PC-3 (cell line): ENCODE data around the gene DOCK4. TPM values are rescaled to one million over a fixed set of nuclear protein-coding genes. Genes with fewer than 3 reads are reported as not detected.
A peak's percentile ranks its signal among the peaks of the same experiment; 100 is the strongest.

ENCODE experiments used
- ATAC-seq: fragments of 200-7000 bp; cut with Tn5 transposase; 2 replicates; pipeline ENCODE4 v1.9.1; 2020; ENCODE audit warnings: mild to moderate bottlenecking, moderate library complexity
- BruUV-seq: library from RNA; stranded (reverse); fragments of 400-500 nt; replicated peaks from 2 replicates; lab custom pipeline; 2021; lab: Mats Ljungman, UMichigan
- CTCF ChIA-PET: fragments of 300-600 bp; sonication (Branson Sonifier 250); formaldehyde crosslinking; loops from one replicate; lab custom pipeline; 2022; ENCODE audit warnings: antibody characterized with exemption; lab: Charles Lee
- POLR2A ChIA-PET: fragments of 300-600 bp; sonication (Branson Sonifier 250); formaldehyde crosslinking; loops from one replicate; lab custom pipeline; 2022; ENCODE audit warnings: antibody characterized with exemption; ENCODE audit not compliant: unreplicated experiment; lab: Charles Lee
- DNase-seq: peaks from one replicate; pipeline ENCODE4 v3.0.0-alpha.2; 2015
- H2AFZ ChIP-seq: fragments of 300-600 bp; sonication (generic); 2 replicates; pipeline ENCODE4 v1.6.0; 2016; ENCODE audit warnings: antibody characterized with exemption, low read length
- H3F3A ChIP-seq: fragments of 300-600 bp; sonication (generic); one replicate; pipeline ENCODE4 v1.6.0; 2017; ENCODE audit warnings: antibody characterized with exemption, low read length, control low read depth, mild to moderate bottlenecking; ENCODE audit not compliant: unreplicated experiment
- H3K27ac ChIP-seq: fragments of 300-600 bp; sonication (generic); 2 replicates; pipeline ENCODE4 v1.5.1; 2016; ENCODE audit warnings: mild to moderate bottlenecking, low read length
- H3K27me3 ChIP-seq: fragments of 300-600 bp; sonication (generic); 2 replicates; pipeline ENCODE4 v1.6.1; 2016; ENCODE audit warnings: low read length, mixed read lengths
- H3K36me3 ChIP-seq: fragments of 300-600 bp; sonication (generic); 2 replicates; pipeline ENCODE4 v1.6.1; 2016; ENCODE audit warnings: low read depth, mixed run types, low read length, mixed read lengths
- H3K4me1 ChIP-seq: fragments of 300-600 bp; sonication (generic); 2 replicates; pipeline ENCODE4 v1.5.1; 2016; ENCODE audit warnings: low read length; ENCODE audit not compliant: insufficient read depth
- H3K4me2 ChIP-seq: fragments of 300-600 bp; sonication (generic); 2 replicates; pipeline ENCODE4 v1.6.0; 2016; ENCODE audit warnings: low read length
- H3K4me3 ChIP-seq: fragments of 300-600 bp; sonication (generic); 2 replicates; pipeline ENCODE4 v1.5.1; 2016; ENCODE audit warnings: mild to moderate bottlenecking, low read length, mixed read lengths
- H3K79me2 ChIP-seq: fragments of 300-600 bp; sonication (generic); 2 replicates; pipeline ENCODE4 v1.6.1; 2017; ENCODE audit warnings: low read length, mixed read lengths
- H3K9ac ChIP-seq: fragments of 300-600 bp; sonication (generic); 2 replicates; pipeline ENCODE4 v1.6.0; 2016; ENCODE audit warnings: mild to moderate bottlenecking, low read length
- H3K9me2 ChIP-seq: fragments of 300-600 bp; sonication (generic); replicated peaks from 2 replicates; pipeline ENCODE4 v1.6.1; 2016; ENCODE audit warnings: mixed run types, low read length, mixed read lengths
- H3K9me3 ChIP-seq: fragments of 300-600 bp; sonication (generic); 2 replicates; pipeline ENCODE4 v1.6.1; 2016; ENCODE audit warnings: low read length, mixed read lengths
- H4K20me1 ChIP-seq: fragments of 300-600 bp; sonication (generic); 2 replicates; pipeline ENCODE4 v1.6.1; 2016; ENCODE audit warnings: low read length, mixed read lengths
- EZH2 ChIP-seq: fragments of 300-600 bp; sonication (generic); IDR thresholded peaks from one replicate; pipeline ENCODE4 v1.6.1; 2017; ENCODE audit warnings: antibody characterized with exemption, mild to moderate bottlenecking, low read length; ENCODE audit not compliant: unreplicated experiment
- EZH2phosphoT487 ChIP-seq: fragments of 300-600 bp; sonication (generic); IDR thresholded peaks from 2 replicates; pipeline ENCODE4 v1.6.1; 2018; ENCODE audit warnings: mild to moderate bottlenecking, antibody characterized with exemption, low read length, borderline replicate concordance
- intact Hi-C: fragments of 100-400 bp; cut with micrococcal nuclease; formaldehyde crosslinking; loops from 2 replicates; pipeline ENCODE4 v1.9.0; 2023
- total RNA-seq: library from RNA; depleted of rRNA; stranded (reverse); fragments of >200 nt; gene quantifications from 2 replicates; pipeline ENCODE4 v1.2.3, GENCODE V29; 2014
- TF ChIP-seq, protein P1 (sequence below): fragments of 300-600 bp; sonication (generic); conservative IDR thresholded peaks from 2 replicates; pipeline ENCODE4 v1.5.1; 2017; ENCODE audit warnings: antibody characterized with exemption, low read depth, mild to moderate bottlenecking, low read length

Gene DOCK4
- total RNA-seq, 1 experiment from 2014 or later, result 25.4 TPM

DNA sequence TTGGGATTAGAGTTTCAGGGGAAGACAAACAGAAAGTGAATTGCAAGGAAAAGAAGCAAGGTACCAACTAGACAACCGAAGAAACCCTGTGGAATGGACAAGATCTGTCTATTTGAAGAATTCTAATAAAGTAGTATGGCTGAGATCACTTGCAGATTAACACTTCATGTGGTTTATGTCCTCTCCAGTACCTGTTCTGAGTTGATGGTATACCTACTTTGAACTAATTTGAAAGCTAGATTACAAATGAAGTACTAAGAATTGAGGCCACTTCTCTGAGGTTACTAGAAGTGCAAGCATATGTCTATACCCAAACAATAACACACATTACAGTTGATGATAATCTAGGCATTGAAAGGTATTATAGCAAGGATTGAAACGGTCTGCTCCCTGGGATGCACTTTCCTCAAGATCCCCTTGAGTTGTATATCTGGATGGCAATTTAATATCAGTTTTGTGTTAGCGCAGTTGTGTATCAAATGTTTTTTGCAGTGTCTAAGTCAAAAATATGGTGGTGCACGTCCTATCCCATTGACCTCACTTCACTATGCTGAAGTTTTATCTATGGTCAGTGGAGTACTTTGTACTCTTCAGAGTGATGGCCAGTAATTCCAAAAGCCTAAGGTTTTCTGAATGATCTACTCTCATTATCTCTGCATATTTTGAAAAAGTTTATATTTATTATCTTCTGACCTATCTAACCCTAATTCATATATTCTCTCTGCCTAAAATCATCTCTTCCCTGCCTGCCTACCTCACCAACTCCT, 26.2 kb upstream of the DOCK4 start:
- intact Hi-C loops, result no loop called here
- Histone ChIP-seq H3K27me3 (no peaks in the 10 kb centered on the region), H4K20me1 (no peaks in the 10 kb centered on the region), H3K4me3 (no peak overlapping the region), H3K36me3 (no peaks in the 10 kb centered on the region), H3K27ac (no peak overlapping the region), H3K4me1 (peaks cover 21% of the 10 kb centered on the region), H3K9me2 (no peaks in the 10 kb centered on the region), H3F3A (no peaks in the 10 kb centered on the region), H3K9ac (no peak overlapping the region), H3K9me3 (no peaks in the 10 kb centered on the region), H3K4me2 (no peak overlapping the region), H3K79me2 (peaks cover 33% of the 10 kb centered on the region), H2AFZ (no peak overlapping the region)
- BruUV-seq, result no TSS peak
- ATAC-seq (no peak), DNase-seq (no peak)
- CTCF ChIA-PET, result no interaction called here
- POLR2A ChIA-PET, result no interaction called here
- TF ChIP-seq, protein P1, sequence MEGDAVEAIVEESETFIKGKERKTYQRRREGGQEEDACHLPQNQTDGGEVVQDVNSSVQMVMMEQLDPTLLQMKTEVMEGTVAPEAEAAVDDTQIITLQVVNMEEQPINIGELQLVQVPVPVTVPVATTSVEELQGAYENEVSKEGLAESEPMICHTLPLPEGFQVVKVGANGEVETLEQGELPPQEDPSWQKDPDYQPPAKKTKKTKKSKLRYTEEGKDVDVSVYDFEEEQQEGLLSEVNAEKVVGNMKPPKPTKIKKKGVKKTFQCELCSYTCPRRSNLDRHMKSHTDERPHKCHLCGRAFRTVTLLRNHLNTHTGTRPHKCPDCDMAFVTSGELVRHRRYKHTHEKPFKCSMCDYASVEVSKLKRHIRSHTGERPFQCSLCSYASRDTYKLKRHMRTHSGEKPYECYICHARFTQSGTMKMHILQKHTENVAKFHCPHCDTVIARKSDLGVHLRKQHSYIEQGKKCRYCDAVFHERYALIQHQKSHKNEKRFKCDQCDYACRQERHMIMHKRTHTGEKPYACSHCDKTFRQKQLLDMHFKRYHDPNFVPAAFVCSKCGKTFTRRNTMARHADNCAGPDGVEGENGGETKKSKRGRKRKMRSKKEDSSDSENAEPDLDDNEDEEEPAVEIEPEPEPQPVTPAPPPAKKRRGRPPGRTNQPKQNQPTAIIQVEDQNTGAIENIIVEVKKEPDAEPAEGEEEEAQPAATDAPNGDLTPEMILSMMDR, result no peak
- TF ChIP-seq EZH2, result no peak
- no peak for TF ChIP-seq EZH2phosphoT487

DNA sequence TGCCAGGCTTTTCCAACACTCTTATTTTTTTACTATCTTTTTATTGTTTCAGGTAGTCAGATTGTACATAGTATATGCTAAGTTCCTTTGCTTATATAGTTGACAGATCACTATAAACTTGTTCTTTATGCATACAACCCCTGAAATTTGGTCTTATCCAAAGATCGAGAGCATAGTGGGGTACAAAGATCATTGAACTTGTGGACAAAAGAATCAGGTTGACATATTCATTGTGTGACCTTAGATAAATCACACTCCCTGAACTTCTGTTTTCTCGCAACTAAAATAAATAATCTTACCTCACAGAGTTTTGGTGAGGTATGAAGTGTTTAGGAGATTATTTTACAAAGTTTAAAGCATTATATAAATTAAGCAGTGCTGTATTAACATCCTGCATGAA, 22.4 kb upstream of the DOCK4 start:
- CTCF ChIA-PET, result no interaction called here
- ATAC-seq (no peak), DNase-seq (no peak)
- no peak overlapping the region for H3K27ac ChIP-seq
- H3F3A ChIP-seq, result no peaks in the 10 kb centered on the region
- H4K20me1 ChIP-seq, result no peaks in the 10 kb centered on the region
- TF ChIP-seq, protein P1, result no peak
- TF ChIP-seq EZH2, result no peak
- TF ChIP-seq EZH2phosphoT487, result no peak
- H3K4me2 ChIP-seq, result no peak overlapping the region
- no peak overlapping the region for H3K4me3 ChIP-seq
- no peaks in the 10 kb centered on the region for H3K27me3 ChIP-seq
- BruUV-seq, result no TSS peak
- no peaks in the 10 kb centered on the region for H3K9me3 ChIP-seq
- no peak overlapping the region for H3K9ac ChIP-seq
- intact Hi-C loops, result no loop called here
- H3K36me3 ChIP-seq, result no peaks in the 10 kb centered on the region
- H3K4me1 ChIP-seq, result 0 out of 2 replicates have a peak, but pooled peaks cover 3% of the 10 kb centered on the region
- H3K79me2 ChIP-seq, result peaks cover 27% of the 10 kb centered on the region
- POLR2A ChIA-PET, result no interaction called here
- H3K9me2 ChIP-seq, result no peaks in the 10 kb centered on the region
- H2AFZ ChIP-seq, result no peak overlapping the region

DNA sequence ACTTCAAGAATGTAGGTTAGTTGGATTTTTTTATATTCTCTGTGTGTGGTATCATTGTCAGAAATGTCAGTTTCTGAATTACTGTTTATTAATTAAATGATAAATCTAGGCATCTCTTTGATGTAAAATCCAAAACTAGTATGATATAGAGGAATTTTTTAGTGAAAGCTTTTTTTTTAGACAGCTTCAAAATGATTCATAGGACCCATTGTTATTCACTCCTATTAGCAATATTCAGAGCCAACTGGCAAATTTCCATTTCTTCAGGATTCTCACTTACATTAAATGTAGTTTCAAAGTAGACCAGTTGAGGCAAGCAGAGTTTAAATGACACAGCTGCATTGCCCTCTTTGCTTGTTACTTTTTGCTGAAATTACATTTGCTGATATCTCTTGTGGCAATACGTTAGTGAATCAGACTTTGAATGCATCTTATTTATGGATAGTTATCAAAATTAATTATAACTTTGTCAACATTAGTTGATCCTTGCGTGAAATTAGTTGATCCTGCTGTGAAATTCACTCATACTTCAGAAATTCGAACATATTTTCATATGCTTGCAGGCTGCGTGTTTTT, 20.6 kb upstream of the DOCK4 start:
- Histone ChIP-seq H3K9ac (no peak overlapping the region), H3K9me3 (no peaks in the 10 kb centered on the region), H4K20me1 (no peaks in the 10 kb centered on the region), H3K27me3 (no peaks in the 10 kb centered on the region), H3K27ac (no peak overlapping the region), H3K9me2 (no peaks in the 10 kb centered on the region), H3K4me1 (no peaks in the 10 kb centered on the region), H3K4me3 (no peak overlapping the region), H3F3A (no peaks in the 10 kb centered on the region), H3K36me3 (no peaks in the 10 kb centered on the region), H3K4me2 (no peak overlapping the region), H3K79me2 (peaks cover 31% of the 10 kb centered on the region), H2AFZ (no peak overlapping the region)
- BruUV-seq, result no TSS peak
- ChIA-PET CTCF (no interaction called here), POLR2A (no interaction called here)
- ATAC-seq (no peak), DNase-seq (peak; percentile 26)
- TF ChIP-seq EZH2phosphoT487, result no peak
- no peak for TF ChIP-seq EZH2
- TF ChIP-seq, protein P1, result no peak
- intact Hi-C loops, result no loop called here
